Liver (tissue), 9 donors: ENCODE results near the gene FGD2. TPM values are rescaled to one million over a fixed set of nuclear protein-coding genes. Genes with fewer than 3 reads are reported as not detected.
"Not testable (repeated sequence)": the region's sequence is repeated elsewhere in the genome, so short reads cannot be mapped to it uniquely, and the experiment has no call there.

Source experiments
- DNase-seq: peaks from one replicate; pipeline ENCODE4 v3.0.0-alpha.2; 2017; ENCODE audit warnings: low spot score
- H3K27ac ChIP-seq, 2 donors: one replicate each; pipeline ENCODE4 v1.7.0; 2013; ENCODE audit warnings: inconsistent platforms in 2 of 2, low read length in 2 of 2, control low read depth in 1 of 2, low read depth in 1 of 2, mild to moderate bottlenecking in 1 of 2
- H3K27me3 ChIP-seq, 4 donors: one replicate each; pipeline versions ENCODE4 v1.6.1 to v1.7.0; 2013; ENCODE audit warnings: low read length in 3 of 4, inconsistent platforms in 1 of 4, mild to moderate bottlenecking in 1 of 4, moderate library complexity in 1 of 4; ENCODE audit not compliant: control insufficient read depth in 4 of 4, insufficient read depth in 4 of 4
- H3K36me3 ChIP-seq, 4 donors: one replicate each; pipeline versions ENCODE4 v1.6.1 to v1.7.0; 2013; ENCODE audit warnings: low read length in 3 of 4, mild to moderate bottlenecking in 3 of 4, low read depth in 1 of 4, moderate library complexity in 1 of 4; ENCODE audit not compliant: control insufficient read depth in 4 of 4, insufficient read depth in 3 of 4
- H3K4me1 ChIP-seq, 4 donors: one replicate each; pipeline versions ENCODE4 v1.6.1 to v1.7.0; 2013; ENCODE audit warnings: low read length in 3 of 4, mild to moderate bottlenecking in 3 of 4, moderate library complexity in 1 of 4; ENCODE audit not compliant: control insufficient read depth in 4 of 4, insufficient read depth in 4 of 4
- H3K4me3 ChIP-seq, 3 donors: one replicate each; pipeline versions ENCODE4 v1.6.1 to v1.7.0; 2013; ENCODE audit warnings: low read length in 3 of 3, control low read depth in 1 of 3, low read depth in 1 of 3, mild to moderate bottlenecking in 1 of 3
- H3K9ac ChIP-seq, 2 donors: one replicate each; pipeline ENCODE4 v1.7.0; 2013; ENCODE audit warnings: low read length in 2 of 2, mild to moderate bottlenecking in 2 of 2, moderate library complexity in 2 of 2, control low read depth in 1 of 2, low read depth in 1 of 2
- H3K9me3 ChIP-seq, 4 donors: one replicate each; pipeline versions ENCODE4 v1.6.1 to v1.7.0; 2013; ENCODE audit warnings: low read length in 3 of 4; ENCODE audit not compliant: control insufficient read depth in 4 of 4
- ATF3 ChIP-seq: IDR thresholded peaks from 2 replicates; pipeline ENCODE4 v1.6.1; 2016; ENCODE audit warnings: antibody characterized with exemption
- CTCF ChIP-seq: fragments of 150-350 bp; IDR thresholded peaks from 2 replicates; pipeline ENCODE4 v1.5.1; 2017; ENCODE audit warnings: improper control_type of control experiment, low read depth, low read length; ENCODE audit not compliant: missing input control
- EGR1 ChIP-seq, 2 donors: IDR thresholded peaks; 2 replicates each; pipeline ENCODE4 v1.6.1; 2016 to 2018; ENCODE audit warnings: antibody characterized with exemption in 2 of 2, low read depth in 2 of 2
- FOXA1 ChIP-seq: IDR thresholded peaks from 2 replicates; pipeline ENCODE4 v1.6.1; 2016; ENCODE audit warnings: antibody characterized with exemption
- FOXA2 ChIP-seq: IDR thresholded peaks from 2 replicates; pipeline ENCODE4 v1.6.1; 2016; ENCODE audit warnings: antibody characterized with exemption
- GABPA ChIP-seq, 2 donors: IDR thresholded peaks in 1 of 2; conservative IDR thresholded peaks in 1 of 2; 2 replicates each; pipeline ENCODE4 v1.6.1; 2016; ENCODE audit warnings: antibody characterized with exemption in 2 of 2, mild to moderate bottlenecking in 1 of 2, moderate library complexity in 1 of 2
- HNF4A ChIP-seq, 2 donors: conservative IDR thresholded peaks; 2 replicates each; pipeline ENCODE4 v1.6.1; 2016; ENCODE audit warnings: antibody characterized with exemption in 2 of 2, mild to moderate bottlenecking in 2 of 2
- HNF4G ChIP-seq: IDR thresholded peaks from 2 replicates; pipeline ENCODE4 v1.6.1; 2016; ENCODE audit warnings: antibody characterized with exemption
- JUND ChIP-seq, 2 donors: IDR thresholded peaks; 2 replicates each; pipeline ENCODE4 v1.6.1; 2016; ENCODE audit warnings: antibody characterized with exemption in 2 of 2
- MAX ChIP-seq: IDR thresholded peaks from 2 replicates; pipeline ENCODE4 v1.6.1; 2016; ENCODE audit warnings: antibody characterized with exemption
- NR2F2 ChIP-seq: IDR thresholded peaks from 2 replicates; pipeline ENCODE4 v1.6.1; 2016; ENCODE audit warnings: antibody characterized with exemption
- RAD21 ChIP-seq, 2 donors: IDR thresholded peaks; 2 replicates each; pipeline ENCODE4 v1.6.1; 2016; ENCODE audit warnings: antibody characterized with exemption in 2 of 2, mild to moderate bottlenecking in 2 of 2
- RXRA ChIP-seq, 2 donors: IDR thresholded peaks; 2 replicates each; pipeline ENCODE4 v1.6.1; 2017 to 2018; ENCODE audit warnings: antibody characterized with exemption in 2 of 2, mild to moderate bottlenecking in 1 of 2
- SP1 ChIP-seq: IDR thresholded peaks from 2 replicates; pipeline ENCODE4 v1.6.1; 2018; ENCODE audit warnings: antibody characterized with exemption, mild to moderate bottlenecking
- TAF1 ChIP-seq: conservative IDR thresholded peaks from 2 replicates; pipeline ENCODE4 v1.6.1; 2016; ENCODE audit warnings: antibody characterized with exemption, mild to moderate bottlenecking
- YY1 ChIP-seq: IDR thresholded peaks from 2 replicates; pipeline ENCODE4 v1.6.1; 2016; ENCODE audit warnings: antibody characterized with exemption, mild to moderate bottlenecking
- ZBTB33 ChIP-seq: IDR thresholded peaks from 2 replicates; pipeline ENCODE4 v1.6.1; 2016; ENCODE audit warnings: antibody characterized with exemption
- WGBS: extraction: QIAGEN DNeasy Blood & Tissue Kit; methylation state at CpG from one replicate; pipeline ENCODE4 v1.1.7; 2013; 5-methylcytosine and 5-hydroxymethylcytosine counted together
- polyA plus RNA-seq, 2 donors: library from polyadenylated mRNA; stranded (reverse) in 1 of 2; unstranded in 1 of 2; fragments of 200-250 nt in 1 of 2; fragments of >200 nt in 1 of 2; fragmentation: Nextera tagmentation in 1 of 2; extraction: Ambion mirVana in 1 of 2; gene quantifications; one replicate each; pipeline versions ENCODE4 v1.2.1 to v1.2.3, GENCODE V29; 2013 to 2015
- total RNA-seq, 2 donors: library from RNA; depleted of rRNA; stranded (reverse); fragments of >200 nt; gene quantifications; one replicate each; pipeline ENCODE4 v1.2.3, GENCODE V29; 2014
- donor health status: healthy.
- donor health status: healthy.
- donor health status: healthy.
- donor health status: healthy.
- donor health status: healthy.

FGD2 gene
- total and polyA plus RNA-seq, 4 donors, result 4.6 to 24.4 (median 9.1) TPM

GRCh38 chr6:37042150-37042549 is 36.7 kb downstream of the FGD2 start:
- Histone ChIP-seq H3K27me3 (no peaks in the 10 kb centered on the region), H3K9ac (no peak overlapping the region), H3K27ac (no peak overlapping the region), H3K4me1 (peaks cover 0 to 7% (median 5%) of the 10 kb centered on the region in 4 donors), H3K4me3 (no peak overlapping the region), H3K9me3 (no peaks in the 10 kb centered on the region), H3K36me3 (no peaks in the 10 kb centered on the region)
- TF ChIP-seq FOXA2 (no peak), RAD21 (IDR thresholded peaks at IDR 0.05) (no peak), TAF1 (no peak), NR2F2 (no peak), FOXA1 (no peak), HNF4G (no peak), SP1 (no peak), MAX (no peak), EGR1 (IDR thresholded peaks at IDR 0.05; ENCODE audit: low read depth in 2 of 2) (no peak), RXRA (IDR thresholded peaks at IDR 0.05) (no peak), HNF4A (conservative IDR thresholded peaks at IDR 0.05) (no peak), YY1 (no peak), ZBTB33 (no peak), CTCF (no peak), GABPA (IDR thresholded peaks at IDR 0.05 in 1 of 2, conservative IDR thresholded peaks at IDR 0.05 in 1 of 2) (no peak), JUND (IDR thresholded peaks at IDR 0.05) (no peak)
- 74% methylated on average over 3 of the region's 3 CpGs for WGBS
- DNase-seq, result no peak

GRCh38 chr6:37043091-37043490 is 37.6 kb downstream of the FGD2 start:
- not testable (repeated sequence) for H3K9me3 ChIP-seq, H3K4me3 ChIP-seq, H3K27me3 ChIP-seq, H3K27ac ChIP-seq, H3K9ac ChIP-seq, H3K36me3 ChIP-seq, DNase-seq, H3K4me1 ChIP-seq
- WGBS, result 98% methylated on average over 3 of the region's 3 CpGs

GRCh38 chr6:37047346-37047688 is 41.9 kb downstream of the FGD2 start:
- Histone ChIP-seq H3K4me1 (peaks cover 6 to 18% (median 13%) of the 10 kb centered on the region in 4 donors), H3K27me3 (no peaks in the 10 kb centered on the region), H3K4me3 (no peak overlapping the region), H3K9me3 (no peaks in the 10 kb centered on the region), H3K36me3 (no peaks in the 10 kb centered on the region), H3K9ac (no peak overlapping the region), H3K27ac (no peak overlapping the region)
- TF ChIP-seq CTCF (no peak), TAF1 (no peak), RAD21 (IDR thresholded peaks at IDR 0.05) (no peak), HNF4G (no peak), SP1 (no peak), FOXA1 (no peak), FOXA2 (no peak), HNF4A (conservative IDR thresholded peaks at IDR 0.05) (no peak), ATF3 (no peak), JUND (IDR thresholded peaks at IDR 0.05) (no peak), RXRA (IDR thresholded peaks at IDR 0.05) (no peak), ZBTB33 (no peak)
- no peak for DNase-seq
- 95% methylated on average over 5 of the region's 5 CpGs for WGBS
